K562 (cell line): ENCODE data around the gene CLDND2. TPM values are rescaled to one million over a fixed set of nuclear protein-coding genes. Genes with fewer than 3 reads are reported as not detected.

Source experiments
- ATAC-seq: fragments of 200-7000 bp; cut with Tn5 transposase; 3 replicates; pipeline ENCODE4 v1.9.1; 2020; ENCODE audit warnings: moderate library complexity
- BruUV-seq: library from RNA; stranded (reverse); fragments of 400-500 nt; replicated peaks from 2 replicates; lab custom pipeline; 2021; lab: Mats Ljungman, UMichigan
- CTCF ChIA-PET: fragments of 300-600 bp; formaldehyde crosslinking; extraction: SDS; loops from one replicate; lab custom pipeline; 2021; ENCODE audit warnings: low intra/inter-chr PET ratio; lab: Yijun Ruan, JAX
- POLR2A ChIA-PET: fragments of 300-600, 350-650 bp; sonication (Branson Sonifier 250); formaldehyde crosslinking; extraction: SDS; loops from one replicate; lab custom pipeline; 2021; ENCODE audit warnings: antibody characterized with exemption, inconsistent platforms; lab: Yijun Ruan, JAX
- DNase-seq, 4 experiments: peaks; one replicate each; pipeline versions ENCODE4 v3.0.0 to v3.0.0-alpha.2; 2011 to 2018; ENCODE audit warnings: low spot score in 3 of 4, mixed read lengths in 3 of 4; ENCODE audit errors: extremely low read depth in 1 of 4
- FAIRE-seq: peaks from 2 replicates; lab custom pipeline; 2011; peaks lifted over from hg19 to GRCh38; lab: Jason Lieb, UNC
- H2AFZ ChIP-seq: 2 replicates; pipeline ENCODE4 v1.6.0; 2011; ENCODE audit warnings: low read depth, low read length, control low read depth, inconsistent platforms
- H3K27ac ChIP-seq: fragments of 200-600 bp; 3 replicates; pipeline ENCODE4 v1.8.0; 2011; ENCODE audit warnings: low read depth, mild to moderate bottlenecking, control low read depth, inconsistent platforms, low read length, moderate library complexity, mixed read lengths; ENCODE audit errors: extremely low read depth
- H3K27me3 ChIP-seq, 2 experiments: fragments of 300-600 bp in 1 of 2; 2 replicates in 1 of 2; 3 replicates in 1 of 2; pipeline versions ENCODE4 v1.6.0 to v1.8.0; 2011; ENCODE audit warnings: inconsistent platforms in 2 of 2, low read length in 2 of 2, mild to moderate bottlenecking in 1 of 2, mixed read lengths in 1 of 2, moderate library complexity in 1 of 2; ENCODE audit not compliant: control insufficient read depth in 2 of 2, insufficient read depth in 2 of 2
- H3K36me3 ChIP-seq: fragments of 300-600 bp; 3 replicates; pipeline ENCODE4 v1.8.0; 2011; ENCODE audit warnings: mild to moderate bottlenecking, low read length, inconsistent platforms; ENCODE audit not compliant: control insufficient read depth, insufficient read depth
- H3K4me1 ChIP-seq, 2 experiments: fragments of 200-600 bp in 1 of 2; replicated peaks in 1 of 2; 2 replicates in 1 of 2; 3 replicates in 1 of 2; pipeline versions ENCODE4 v1.5.1 to v1.8.0; 2011; ENCODE audit warnings: inconsistent platforms in 2 of 2, low read length in 2 of 2, mild to moderate bottlenecking in 1 of 2, mixed read lengths in 1 of 2, moderate library complexity in 1 of 2; ENCODE audit not compliant: control insufficient read depth in 2 of 2, insufficient read depth in 2 of 2
- H3K4me2 ChIP-seq: 2 replicates; pipeline ENCODE4 v1.6.1; 2011; ENCODE audit warnings: low read length, control low read depth, inconsistent platforms, mixed read lengths; ENCODE audit not compliant: insufficient read depth
- H3K4me3 ChIP-seq: fragments of 200-600 bp; sonication (generic), shearing (Covaris generic); 2 replicates; pipeline ENCODE4 v1.5.1; 2016; ENCODE audit warnings: control low read depth, inconsistent platforms
- H3K79me2 ChIP-seq: fragments of 200-600 bp; 3 replicates; pipeline ENCODE4 v1.8.0; 2011; ENCODE audit warnings: low read length, inconsistent platforms; ENCODE audit not compliant: control insufficient read depth, insufficient read depth
- H3K9ac ChIP-seq, 2 experiments: 2 replicates each; pipeline versions ENCODE4 v1.6.0 to v1.6.1; 2011; ENCODE audit warnings: low read depth in 2 of 2, low read length in 2 of 2, control low read depth in 1 of 2, inconsistent platforms in 1 of 2, mild to moderate bottlenecking in 1 of 2, mixed read lengths in 1 of 2; ENCODE audit not compliant: insufficient read depth in 1 of 2
- H3K9me1 ChIP-seq: one replicate; pipeline ENCODE4 v1.6.0; 2011; ENCODE audit warnings: inconsistent platforms, mild to moderate bottlenecking, low read length, moderate library complexity; ENCODE audit not compliant: control insufficient read depth, insufficient read depth
- H3K9me3 ChIP-seq: replicated peaks from 2 replicates; pipeline ENCODE4 v1.5.1; 2011; ENCODE audit warnings: low read depth, low read length, inconsistent platforms; ENCODE audit not compliant: control insufficient read depth, insufficient read depth
- H4K20me1 ChIP-seq: replicated peaks from 2 replicates; pipeline ENCODE4 v1.6.1; 2011; ENCODE audit warnings: low read length, inconsistent platforms, mixed read lengths; ENCODE audit not compliant: control insufficient read depth, insufficient read depth
- HDAC3 ChIP-seq: fragments of 450-650 bp; IDR thresholded peaks from 2 replicates; pipeline ENCODE4 v1.6.1; 2018; ENCODE audit warnings: borderline replicate concordance, mild to moderate bottlenecking, moderate library complexity; ENCODE audit not compliant: partially characterized antibody
- POLR3G ChIP-seq: IDR thresholded peaks from 2 replicates; pipeline ENCODE4 v1.6.1; 2011; ENCODE audit not compliant: insufficient read length, insufficient replicate concordance; ENCODE audit errors: extremely low read depth
- RNF2 ChIP-seq: sonication (generic); IDR thresholded peaks from 2 replicates; pipeline ENCODE4 v1.6.1; 2016
- ZNF274 ChIP-seq: IDR thresholded peaks from 2 replicates; pipeline ENCODE4 v1.6.1; 2011; ENCODE audit warnings: low read depth, mild to moderate bottlenecking, low read length, moderate library complexity, borderline replicate concordance
- ZNF586 ChIP-seq: fragments of 450-650 bp; formaldehyde crosslinking; conservative IDR thresholded peaks from 2 replicates; pipeline ENCODE4 v1.4.0; 2020; ENCODE audit warnings: mild to moderate bottlenecking, moderate library complexity
- WGBS: fragments of 100-300 bp; shearing (Covaris generic); methylation state at CpG from one replicate; pipeline ENCODE4 v1.1.6; 2016; ENCODE audit warnings: low coverage, mixed read lengths; ENCODE audit not compliant: insufficient coverage; ENCODE audit errors: missing lambda C conversion rate; 5-methylcytosine and 5-hydroxymethylcytosine counted together
- in situ Hi-C: fragments of 300-500 bp; cut with MboI; formaldehyde crosslinking; loops from 4 replicates; pipeline ENCODE4 v1.15.0; 2018; ENCODE audit warnings: inconsistent platforms, mixed read lengths
- intact Hi-C: fragments of 100-400 bp; cut with micrococcal nuclease; formaldehyde crosslinking; loops from 2 replicates; pipeline ENCODE4 v1.14.2; 2022
- polyA plus RNA-seq, 8 experiments: library from polyadenylated mRNA; depleted of rRNA in 4 of 8; stranded (reverse) in 5 of 8; unstranded in 3 of 8; fragments of >200 nt; fragmentation: Nextera tagmentation in 2 of 8; fragmentation: Illumina TruSeq in 1 of 8; extraction: Ambion mirVana in 2 of 8; extraction: Trizol in 1 of 8; gene quantifications; 2 replicates each; pipeline versions ENCODE4 v1.2.1 to v1.2.3, GENCODE V29; 2011 to 2014; ENCODE audit warnings: inconsistent platforms in 1 of 8, missing spikeins in 1 of 8
- total RNA-seq, 7 experiments: library from RNA; depleted of rRNA in 6 of 7; stranded (reverse); fragments of >200 nt in 6 of 7; fragmentation: Illumina TruSeq in 2 of 7; extraction: Trizol in 2 of 7; gene quantifications; 2 replicates each; pipeline versions ENCODE4 v1.2.1 to v1.2.3, GENCODE V29; 2011 to 2021; ENCODE audit warnings: low replicate concordance in 1 of 7

CLDND2 gene
- total and polyA plus RNA-seq, 9 of the 15 experiments (the other 6 are each of a cell fraction or from before 2014, with no cell fraction given): 0.45 to 4.0 (median 1.2) TPM; not detected in 3

- TF ChIP-seq ZNF586 (CRISPR knock-in tag): no peak
- TF ChIP-seq ZNF274: no peak
- TF ChIP-seq RNF2: no peak
Measured at GRCh38 chr19:51318687-51319648, 49.8 kb downstream of the CLDND2 start (continued).

GRCh38 chr19:51317968-51318367, 50.8 kb downstream of the CLDND2 start:
- H2AFZ ChIP-seq: no peak overlapping the region
- TF ChIP-seq POLR3G: no peak
- no peak for TF ChIP-seq ZNF586 (CRISPR knock-in tag)
- TF ChIP-seq HDAC3: no peak
- no peak overlapping the region for H3K27ac ChIP-seq
- ChIA-PET CTCF (no interaction called here), POLR2A (no interaction called here)
- FAIRE-seq (no peak), DNase-seq (no peak), ATAC-seq (no peak)
- peaks cover 0 to 15% of the 10 kb centered on the region in 2 experiments; a peak in 3 of 5 replicates for H3K4me1 ChIP-seq
- no peaks in the 10 kb centered on the region; the same call in 1 of the 2 replicates for H3K9me3 ChIP-seq
- peaks cover 6% of the 10 kb centered on the region; the same call in 1 of the 2 replicates for H4K20me1 ChIP-seq
- H3K9me1 ChIP-seq: no peaks in the 10 kb centered on the region
- no peak overlapping the region for H3K4me3 ChIP-seq
- in situ Hi-C loops: no loop called here
- 0% methylated on average over 1 of the region's 1 CpG for WGBS
- H3K27me3 ChIP-seq: peaks cover 13 to 63% of the 10 kb centered on the region in 2 experiments; a peak in 4 of 5 replicates
- no peak overlapping the region for H3K9ac ChIP-seq
- no TSS peak for BruUV-seq
- H3K4me2 ChIP-seq: no peak overlapping the region
- no peaks in the 10 kb centered on the region for H3K79me2 ChIP-seq
- H3K36me3 ChIP-seq: no peaks in the 10 kb centered on the region
- intact Hi-C loops: no loop called here
